Measurements from ENCODE around the gene DYRK1A. TPM values are rescaled to one million over a fixed set of nuclear protein-coding genes. Genes with fewer than 3 reads are reported as not detected.
"Not testable (repeated sequence)": the region's sequence is repeated elsewhere in the genome, so short reads cannot be mapped to it uniquely, and the experiment has no call there.

DYRK1A gene
- total RNA-seq, 1 donor from 2014 or later, result 108 TPM

- peaks cover 3% of the 10 kb centered on the region for H3K4me1 Mint-ChIP-seq
- H3K4me3 Mint-ChIP-seq, result no peak overlapping the region
- Histone ChIP-seq H2AFZ (replicated peaks) (no peak overlapping the region), H4K20me1 (ENCODE audit: low read depth) (peaks cover 9% of the 10 kb centered on the region), H3K9ac (no peak overlapping the region), H3K9me3 (ENCODE audit: low read depth) (no peaks in the 10 kb centered on the region), H3K4me1 (peaks cover 7% of the 10 kb centered on the region), H3K27me3 (no peaks in the 10 kb centered on the region), H3K36me3 (no peaks in the 10 kb centered on the region), H3K27ac (no peak overlapping the region), H3K79me2 (ENCODE audit: low read depth) (no peaks in the 10 kb centered on the region), H3F3A (ENCODE audit: low read depth) (peaks cover 24% of the 10 kb centered on the region), H3K4me3 (no peak overlapping the region), H3K4me2 (no peak overlapping the region)
- TF ChIP-seq CTCF (IDR thresholded peaks at IDR 0.05), result no peak
- no peak for TF ChIP-seq EZH2phosphoT487 (IDR thresholded peaks at IDR 0.05)
- no peak for TF ChIP-seq EZH2 (IDR thresholded peaks at IDR 0.05)
- no peak overlapping the region for H3K27ac Mint-ChIP-seq
- peaks cover 1% of the 10 kb centered on the region for H3K9me3 Mint-ChIP-seq
- peaks cover 20% of the 10 kb centered on the region for H3K36me3 Mint-ChIP-seq
- DNase-seq (ENCODE audit: low spot score), result no peak
- no peaks in the 10 kb centered on the region for H3K27me3 Mint-ChIP-seq (ENCODE audit: insufficient read depth, low read depth)
These were observed 154.2 kb downstream of the DYRK1A start for GRCh38 chr21:37520801-37521200.

GRCh38 chr21:37521658-37522057 lies 155.1 kb downstream of the DYRK1A start:
- no peaks in the 10 kb centered on the region for H3K36me3 ChIP-seq
- no peak overlapping the region for H2AFZ ChIP-seq (replicated peaks)
- no peak overlapping the region for H3K4me2 ChIP-seq
- DNase-seq (ENCODE audit: low spot score), result no peak
- H3K9me3 Mint-ChIP-seq, result peaks cover 1% of the 10 kb centered on the region
- H3K36me3 Mint-ChIP-seq, result peaks cover 18% of the 10 kb centered on the region
- H3K4me3 Mint-ChIP-seq, result no peak overlapping the region
- TF ChIP-seq CTCF (IDR thresholded peaks at IDR 0.05) (no peak), EZH2 (IDR thresholded peaks at IDR 0.05) (no peak), EZH2phosphoT487 (IDR thresholded peaks at IDR 0.05) (no peak)
- peaks cover 3% of the 10 kb centered on the region for H3K4me1 Mint-ChIP-seq
- H3K79me2 ChIP-seq (ENCODE audit: low read depth), result no peaks in the 10 kb centered on the region
- H3K27me3 ChIP-seq, result no peaks in the 10 kb centered on the region
- H3K27ac ChIP-seq, result no peak overlapping the region
- no peak overlapping the region for H3K4me3 ChIP-seq
- H3K4me1 ChIP-seq, result peaks cover 7% of the 10 kb centered on the region
- H3K27ac Mint-ChIP-seq, result no peak overlapping the region
- H3K9me3 ChIP-seq (ENCODE audit: low read depth), result no peaks in the 10 kb centered on the region
- H3K9ac ChIP-seq, result no peak overlapping the region
- peaks cover 19% of the 10 kb centered on the region for H3F3A ChIP-seq (ENCODE audit: low read depth)
- no peaks in the 10 kb centered on the region for H3K27me3 Mint-ChIP-seq (ENCODE audit: insufficient read depth, low read depth)
- peaks cover 6% of the 10 kb centered on the region for H4K20me1 ChIP-seq (ENCODE audit: low read depth)

- H4K20me1 ChIP-seq (ENCODE audit: low read depth), result no peaks in the 10 kb centered on the region
- H3K9me3 ChIP-seq (ENCODE audit: low read depth), result no peaks in the 10 kb centered on the region
- no peak for DNase-seq (ENCODE audit: low spot score)
- Mint-ChIP-seq H3K4me3 (no peak overlapping the region), H3K27ac (no peak overlapping the region), H3K27me3 (ENCODE audit: insufficient read depth, low read depth) (no peaks in the 10 kb centered on the region), H3K9me3 (peaks cover 1% of the 10 kb centered on the region), H3K36me3 (peaks cover 10% of the 10 kb centered on the region), H3K4me1 (peaks cover 3% of the 10 kb centered on the region)
- H3K79me2 ChIP-seq (ENCODE audit: low read depth), result no peaks in the 10 kb centered on the region
- peaks cover 10% of the 10 kb centered on the region for H3F3A ChIP-seq (ENCODE audit: low read depth)
- H3K4me1 ChIP-seq, result peaks cover 14% of the 10 kb centered on the region
- no peak for TF ChIP-seq EZH2phosphoT487 (IDR thresholded peaks at IDR 0.05)
- TF ChIP-seq CTCF (IDR thresholded peaks at IDR 0.05), result no peak
- TF ChIP-seq EZH2 (IDR thresholded peaks at IDR 0.05), result no peak
- H3K4me2 ChIP-seq, result no peak overlapping the region
- no peak overlapping the region for H2AFZ ChIP-seq (replicated peaks)
- H3K27ac ChIP-seq, result no peak overlapping the region
- no peaks in the 10 kb centered on the region for H3K27me3 ChIP-seq
- H3K4me3 ChIP-seq, result no peak overlapping the region
- H3K36me3 ChIP-seq, result no peaks in the 10 kb centered on the region
- no peak overlapping the region for H3K9ac ChIP-seq
These were observed 156.2 kb downstream of the DYRK1A start for GRCh38 chr21:37522641-37523295.

- H3K4me3 Mint-ChIP-seq; H4K20me1 ChIP-seq (ENCODE audit: low read depth); H3K9me3 ChIP-seq (ENCODE audit: low read depth); H3K27me3 Mint-ChIP-seq (ENCODE audit: insufficient read depth, low read depth); H3K27ac ChIP-seq; H3K36me3 Mint-ChIP-seq; H3K9me3 Mint-ChIP-seq; H3K4me3 ChIP-seq; DNase-seq (ENCODE audit: low spot score); H3K27ac Mint-ChIP-seq; H3K27me3 ChIP-seq; H3K36me3 ChIP-seq; H3K4me1 Mint-ChIP-seq; H2AFZ ChIP-seq (replicated peaks); H3K4me2 ChIP-seq; H3K9ac ChIP-seq; H3K79me2 ChIP-seq (ENCODE audit: low read depth); H3F3A ChIP-seq (ENCODE audit: low read depth): not testable (repeated sequence)
- H3K4me1 ChIP-seq, result peaks cover 14% of the 10 kb centered on the region
These were observed 158.4 kb downstream of the DYRK1A start for GRCh38 chr21:37524944-37525343.

Measured in neural progenitor cell (in vitro differentiated cells).